Measurements from ENCODE around the gene TMEM107.

GRCh38 chr17:8125154-8125946 is 50.8 kb downstream of the TMEM107 start:
- no peak for TF ChIP-seq POLR2A (IDR thresholded peaks at IDR 0.05; ENCODE audit: borderline replicate concordance, extremely low read depth, insufficient read depth, insufficient read length)
- no peak for TF ChIP-seq CTCF (IDR thresholded peaks at IDR 0.05 in 2 of 3, conservative IDR thresholded peaks at IDR 0.05 in 1 of 3; ENCODE audit: borderline replicate concordance in 1 of 3, insufficient read depth in 1 of 3, low read depth in 2 of 3, low read length in 2 of 3)
- no peak for TF ChIP-seq EZH2 (IDR thresholded peaks at IDR 0.05)
- TF ChIP-seq RAD21 (IDR thresholded peaks at IDR 0.05; ENCODE audit: low read depth): no peak
- no peak for TF ChIP-seq FOSL1 (IDR thresholded peaks at IDR 0.05; ENCODE audit: low read depth)
- no peak for TF ChIP-seq ZNF274 (IDR thresholded peaks at IDR 0.05; ENCODE audit: low read depth, low read length)
- no peak for TF ChIP-seq TCF7L2 (IDR thresholded peaks at IDR 0.05; ENCODE audit: borderline replicate concordance, extremely low read depth, insufficient read depth, insufficient read length)
